ENCODE measurements around the gene SH3PXD2B.

- TF ChIP-seq CTCF (IDR thresholded peaks at IDR 0.05), result no peak
- no peak for TF ChIP-seq POLR2A (IDR thresholded peaks at IDR 0.05)
- TF ChIP-seq EP300 (IDR thresholded peaks at IDR 0.05), result no peak
Observed at GRCh38 chr5:172405226-172406107, 48.9 kb downstream of the SH3PXD2B start.

All from stomach (tissue), 4 donors.